Fibroblast of lung (primary cell): Measurements from ENCODE around the gene GORAB.

Experiments used
- EZH2 ChIP-seq: IDR thresholded peaks from 2 replicates; pipeline ENCODE4 v1.5.1; 2012; ENCODE audit warnings: low read length, control low read depth, mild to moderate bottlenecking; ENCODE audit errors: missing control alignments
- TF ChIP-seq, protein P1 (sequence below), 2 donors: IDR thresholded peaks in 1 of 2; conservative IDR thresholded peaks in 1 of 2; 1 replicate in 1 of 2; 2 replicates in 1 of 2; pipeline ENCODE4 v1.5.1; 2011 to 2012; ENCODE audit warnings: low read length in 2 of 2, control low read depth in 1 of 2, inconsistent platforms in 1 of 2, low read depth in 1 of 2, mild to moderate bottlenecking in 1 of 2

DNA sequence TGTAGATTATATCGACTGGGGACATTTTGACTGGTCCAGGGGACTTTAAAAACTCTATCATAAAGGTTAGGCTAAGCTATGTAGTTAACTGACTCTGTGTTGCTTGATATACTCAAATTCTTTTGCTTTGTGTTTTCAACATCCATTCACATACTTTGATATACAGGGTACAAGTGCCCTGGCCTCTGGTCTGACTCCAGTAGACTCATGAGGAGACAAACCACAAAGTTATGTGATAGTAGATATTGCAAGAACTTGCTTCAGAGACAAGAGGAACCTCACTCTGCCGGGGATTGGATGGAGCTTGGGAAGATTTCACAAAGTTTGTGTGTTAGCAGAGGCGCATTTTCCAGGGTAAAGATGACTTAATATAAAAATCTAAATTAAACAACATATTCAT, 1.3 kb downstream of the GORAB start:
- TF ChIP-seq, protein P1, sequence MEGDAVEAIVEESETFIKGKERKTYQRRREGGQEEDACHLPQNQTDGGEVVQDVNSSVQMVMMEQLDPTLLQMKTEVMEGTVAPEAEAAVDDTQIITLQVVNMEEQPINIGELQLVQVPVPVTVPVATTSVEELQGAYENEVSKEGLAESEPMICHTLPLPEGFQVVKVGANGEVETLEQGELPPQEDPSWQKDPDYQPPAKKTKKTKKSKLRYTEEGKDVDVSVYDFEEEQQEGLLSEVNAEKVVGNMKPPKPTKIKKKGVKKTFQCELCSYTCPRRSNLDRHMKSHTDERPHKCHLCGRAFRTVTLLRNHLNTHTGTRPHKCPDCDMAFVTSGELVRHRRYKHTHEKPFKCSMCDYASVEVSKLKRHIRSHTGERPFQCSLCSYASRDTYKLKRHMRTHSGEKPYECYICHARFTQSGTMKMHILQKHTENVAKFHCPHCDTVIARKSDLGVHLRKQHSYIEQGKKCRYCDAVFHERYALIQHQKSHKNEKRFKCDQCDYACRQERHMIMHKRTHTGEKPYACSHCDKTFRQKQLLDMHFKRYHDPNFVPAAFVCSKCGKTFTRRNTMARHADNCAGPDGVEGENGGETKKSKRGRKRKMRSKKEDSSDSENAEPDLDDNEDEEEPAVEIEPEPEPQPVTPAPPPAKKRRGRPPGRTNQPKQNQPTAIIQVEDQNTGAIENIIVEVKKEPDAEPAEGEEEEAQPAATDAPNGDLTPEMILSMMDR (conservative IDR thresholded peaks at IDR 0.05 in 1 of 2, IDR thresholded peaks at IDR 0.05 in 1 of 2; ENCODE audit: low read depth in 1 of 2, low read length in 2 of 2): no peak
- no peak for TF ChIP-seq EZH2
